AG04449 (cell line): Measurements from ENCODE around the gene PIH1D1.

Source experiments
- CTCF ChIA-PET: fragments of 350-600 bp; formaldehyde crosslinking; extraction: SDS; loops from one replicate; lab custom pipeline; 2021; ENCODE audit warnings: antibody characterized with exemption; lab: Yijun Ruan, JAX
- POLR2A ChIA-PET: fragments of 400-600, 350-600 bp; formaldehyde crosslinking; extraction: SDS; loops from one replicate; lab custom pipeline; 2020; ENCODE audit warnings: antibody characterized with exemption, inconsistent platforms; lab: Yijun Ruan, JAX
- DNase-seq: peaks from one replicate; pipeline ENCODE4 v3.0.0-alpha.2; 2010; ENCODE audit warnings: low read depth, low spot score
- H3K4me3 ChIP-seq: 2 replicates; pipeline ENCODE4 v1.5.1; 2011; ENCODE audit warnings: low read depth, mild to moderate bottlenecking, control low read depth, low read length
- CTCF ChIP-seq: IDR thresholded peaks from one replicate; pipeline ENCODE4 v1.5.1; 2011; ENCODE audit warnings: mild to moderate bottlenecking, moderate library complexity, low read length, control low read depth, inconsistent platforms; ENCODE audit not compliant: insufficient read depth; ENCODE audit errors: missing control alignments

Gene PIH1D1

GRCh38 chr19:49407482-49408015, 44.1 kb downstream of the PIH1D1 start:
- no peak for TF ChIP-seq CTCF
- ChIA-PET CTCF (interaction anchor here (0.7 to 2.2 kb wide), 4 partner anchors 16 to 37 kb away, joined by 3 to 13 read pairs (median 4); no protein-coding TSS in a partner anchor), POLR2A (no interaction called here)
- DNase-seq, result no peak
- no peak overlapping the region for H3K4me3 ChIP-seq

- TF ChIP-seq CTCF, result no peak
- ChIA-PET POLR2A (no interaction called here), CTCF (interaction anchor here (0.7 to 2.2 kb wide), 4 partner anchors 16 to 38 kb away, joined by 3 to 13 read pairs (median 4); no protein-coding TSS in a partner anchor)
- DNase-seq, result no peak
- no peak overlapping the region for H3K4me3 ChIP-seq
Observed at GRCh38 chr19:49407079-49407478, 44.5 kb downstream of the PIH1D1 start.

- no peak for TF ChIP-seq CTCF
- no peak for DNase-seq
- no peak overlapping the region for H3K4me3 ChIP-seq
- ChIA-PET POLR2A (no interaction called here), CTCF (interaction anchor here (0.7 to 1.4 kb wide), 3 partner anchors 10 to 616 kb away, joined by 3 to 5 read pairs (median 4); no protein-coding TSS in a partner anchor)
Observed at GRCh38 chr19:49403404-49404187, 48.0 kb downstream of the PIH1D1 start.

GRCh38 chr19:49400029-49400428, 51.6 kb downstream of the PIH1D1 start:
- TF ChIP-seq CTCF, result no peak
- CTCF ChIA-PET, result no interaction called here
- no peak for DNase-seq
- H3K4me3 ChIP-seq, result no peak overlapping the region
- POLR2A ChIA-PET, result no interaction called here

GRCh38 chr19:49398931-49399330, 52.7 kb downstream of the PIH1D1 start:
- ChIA-PET CTCF (interaction anchor here (0.7 kb wide), 1 partner anchor 47 kb away, joined by 3 read pairs; no protein-coding TSS in a partner anchor), POLR2A (interaction anchor here (0.6 kb wide), 1 partner anchor 26 kb away, joined by 3 read pairs; no protein-coding TSS in a partner anchor)
- no peak for TF ChIP-seq CTCF
- DNase-seq, result no peak
- no peak overlapping the region for H3K4me3 ChIP-seq
